Measurements from ENCODE around the gene CATSPER3.

DNA sequence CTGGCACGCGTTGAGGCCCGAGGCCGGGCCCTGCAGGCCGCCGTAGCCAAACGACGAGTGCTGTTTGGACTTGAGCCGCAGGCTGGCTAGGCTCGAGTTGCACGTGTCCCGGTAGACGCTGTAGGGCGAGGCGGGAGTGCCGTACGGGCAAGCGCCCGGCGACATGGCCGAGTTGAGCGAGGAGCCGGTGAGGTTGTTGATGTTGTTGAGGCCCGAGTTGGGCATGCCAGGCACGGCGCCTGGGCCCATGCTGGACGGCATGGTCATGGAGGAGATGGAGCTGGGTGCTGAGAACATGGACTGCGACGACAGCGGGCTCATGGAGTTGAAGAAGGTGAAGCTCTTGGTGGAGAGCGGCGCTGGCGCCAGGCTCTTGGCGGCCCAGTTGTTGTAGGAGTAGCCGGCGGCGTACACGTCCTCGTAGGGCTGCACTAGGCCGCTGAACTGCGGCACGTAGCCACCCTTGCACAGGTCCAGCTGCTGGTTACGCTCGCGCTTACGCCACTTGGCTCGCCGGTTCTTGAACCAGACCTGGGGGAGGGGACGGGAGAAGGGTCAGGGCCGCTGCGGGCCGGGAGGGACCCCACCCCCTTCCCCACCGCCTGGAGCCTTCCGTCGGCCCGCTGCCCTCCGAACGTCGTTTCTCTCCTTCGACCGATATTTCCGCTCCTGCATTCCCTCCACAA is 61.2 kb downstream of the CATSPER3 start:
- TF ChIP-seq, protein P1, sequence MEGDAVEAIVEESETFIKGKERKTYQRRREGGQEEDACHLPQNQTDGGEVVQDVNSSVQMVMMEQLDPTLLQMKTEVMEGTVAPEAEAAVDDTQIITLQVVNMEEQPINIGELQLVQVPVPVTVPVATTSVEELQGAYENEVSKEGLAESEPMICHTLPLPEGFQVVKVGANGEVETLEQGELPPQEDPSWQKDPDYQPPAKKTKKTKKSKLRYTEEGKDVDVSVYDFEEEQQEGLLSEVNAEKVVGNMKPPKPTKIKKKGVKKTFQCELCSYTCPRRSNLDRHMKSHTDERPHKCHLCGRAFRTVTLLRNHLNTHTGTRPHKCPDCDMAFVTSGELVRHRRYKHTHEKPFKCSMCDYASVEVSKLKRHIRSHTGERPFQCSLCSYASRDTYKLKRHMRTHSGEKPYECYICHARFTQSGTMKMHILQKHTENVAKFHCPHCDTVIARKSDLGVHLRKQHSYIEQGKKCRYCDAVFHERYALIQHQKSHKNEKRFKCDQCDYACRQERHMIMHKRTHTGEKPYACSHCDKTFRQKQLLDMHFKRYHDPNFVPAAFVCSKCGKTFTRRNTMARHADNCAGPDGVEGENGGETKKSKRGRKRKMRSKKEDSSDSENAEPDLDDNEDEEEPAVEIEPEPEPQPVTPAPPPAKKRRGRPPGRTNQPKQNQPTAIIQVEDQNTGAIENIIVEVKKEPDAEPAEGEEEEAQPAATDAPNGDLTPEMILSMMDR (IDR thresholded peaks at IDR 0.05), result no peak
- TF ChIP-seq POLR2A (IDR thresholded peaks at IDR 0.05), result no peak
